GM12878 (cell line): ENCODE data around the gene RAC3. TPM values are rescaled to one million over a fixed set of nuclear protein-coding genes. Genes with fewer than 3 reads are reported as not detected.

Experiments used
- ATAC-seq: fragments of 200-7000 bp; cut with Tn5 transposase; 3 replicates; pipeline ENCODE4 v1.9.1; 2020; ENCODE audit warnings: mild to moderate bottlenecking, moderate library complexity
- BruUV-seq: library from RNA; stranded (reverse); fragments of 400-500 nt; replicated peaks from 2 replicates; lab custom pipeline; 2021; lab: Mats Ljungman, UMichigan
- CTCF ChIA-PET: fragments of 300-600 bp; sonication (Branson Sonifier 250); formaldehyde crosslinking; extraction: SDS; loops from one replicate; lab custom pipeline; 2021; ENCODE audit warnings: inconsistent platforms; lab: Yijun Ruan, JAX
- POLR2A ChIA-PET: fragments of 350-600 bp; formaldehyde crosslinking; extraction: SDS; loops from one replicate; lab custom pipeline; 2021; ENCODE audit warnings: inconsistent platforms; lab: Charles Lee
- RAD21 ChIA-PET: fragments of 300-600 bp; sonication (Branson Sonifier 250); formaldehyde crosslinking; loops from one replicate; lab custom pipeline; 2023; ENCODE audit warnings: antibody characterized with exemption; ENCODE audit not compliant: unreplicated experiment; lab: Charles Lee
- SMC1A ChIA-PET: fragments of 300-600 bp; sonication (Branson Sonifier 250); formaldehyde crosslinking; loops from one replicate; lab custom pipeline; 2023; ENCODE audit not compliant: unreplicated experiment, uncharacterized antibody; lab: Charles Lee
- DNase-seq: peaks from one replicate; pipeline ENCODE4 v3.0.0-alpha.2; 2011; ENCODE audit warnings: low read depth, low spot score
- FAIRE-seq: peaks from 3 replicates; lab custom pipeline; 2011; peaks lifted over from hg19 to GRCh38; lab: Jason Lieb, UNC
- H2AFZ ChIP-seq: 2 replicates; pipeline ENCODE4 v1.6.0; 2011; ENCODE audit warnings: low read depth, low read length, control low read depth; ENCODE audit not compliant: control insufficient read depth
- H3K27ac ChIP-seq: 2 replicates; pipeline ENCODE4 v1.5.1; 2011; ENCODE audit warnings: control low read depth; ENCODE audit not compliant: control insufficient read depth, insufficient read depth
- H3K27me3 ChIP-seq, 2 experiments: replicated peaks in 1 of 2; 2 replicates each; pipeline versions ENCODE4 v1.6.0 to v1.6.1; 2011; ENCODE audit warnings: low read length in 1 of 2; ENCODE audit not compliant: control insufficient read depth in 2 of 2, insufficient read depth in 2 of 2
- H3K36me3 ChIP-seq, 2 experiments: 2 replicates each; pipeline ENCODE4 v1.5.1; 2011; ENCODE audit warnings: low read length in 1 of 2; ENCODE audit not compliant: control insufficient read depth in 2 of 2, insufficient read depth in 2 of 2
- H3K4me1 ChIP-seq: 2 replicates; pipeline ENCODE4 v1.6.1; 2011; ENCODE audit warnings: mild to moderate bottlenecking, low read length, moderate library complexity, mixed read lengths; ENCODE audit not compliant: control insufficient read depth, insufficient read depth
- H3K4me2 ChIP-seq: 2 replicates; pipeline ENCODE4 v1.6.0; 2011; ENCODE audit warnings: control low read depth; ENCODE audit not compliant: control insufficient read depth, insufficient read depth
- H3K4me3 ChIP-seq: fragments of 200-600 bp; sonication (generic); 2 replicates; pipeline ENCODE4 v1.5.1; 2016
- H3K79me2 ChIP-seq: 2 replicates; pipeline ENCODE4 v1.6.0; 2011; ENCODE audit warnings: low read length; ENCODE audit not compliant: control insufficient read depth, insufficient read depth
- H3K9ac ChIP-seq: 2 replicates; pipeline ENCODE4 v1.8.0; 2011; ENCODE audit warnings: low read length, control low read depth, mixed read lengths; ENCODE audit not compliant: control insufficient read depth, insufficient read depth
- H3K9me3 ChIP-seq: replicated peaks from 3 replicates; pipeline ENCODE4 v1.5.1; 2011; ENCODE audit warnings: mild to moderate bottlenecking, low read length; ENCODE audit not compliant: control insufficient read depth, insufficient read depth
- H4K20me1 ChIP-seq: 2 replicates; pipeline ENCODE4 v1.6.0; 2011; ENCODE audit not compliant: control insufficient read depth, insufficient read depth
- GABPA ChIP-seq: IDR thresholded peaks from 2 replicates; pipeline ENCODE4 v1.6.1; 2014; ENCODE audit warnings: antibody characterized with exemption, low read depth, mild to moderate bottlenecking, inconsistent platforms
- JUNB ChIP-seq: IDR thresholded peaks from 2 replicates; pipeline ENCODE4 v1.6.1; 2016; ENCODE audit warnings: antibody characterized with exemption, mild to moderate bottlenecking
- KAT2A ChIP-seq: conservative IDR thresholded peaks from 2 replicates; pipeline ENCODE4 v1.6.1; 2011; ENCODE audit warnings: low read depth, low read length; ENCODE audit not compliant: control insufficient read depth
- MEF2A ChIP-seq: IDR thresholded peaks from 2 replicates; pipeline ENCODE4 v1.6.1; 2011; ENCODE audit warnings: low read depth, mild to moderate bottlenecking, low read length, moderate library complexity; ENCODE audit not compliant: insufficient read depth
- NBN ChIP-seq: fragments of 450-650 bp; IDR thresholded peaks from 2 replicates; pipeline ENCODE4 v1.6.1; 2016
- PAX5 ChIP-seq: IDR thresholded peaks from 2 replicates; pipeline ENCODE4 v1.6.1; 2011; ENCODE audit warnings: low read depth, low read length, borderline replicate concordance
- POLR2A ChIP-seq: IDR thresholded peaks from 2 replicates; pipeline ENCODE4 v1.6.1; 2011; ENCODE audit warnings: low read depth, mild to moderate bottlenecking, low read length
- SMC3 ChIP-seq: IDR thresholded peaks from 2 replicates; pipeline ENCODE4 v1.6.1; 2011; ENCODE audit warnings: low read length, improper control_type of control experiment, borderline replicate concordance
- TAF1 ChIP-seq: IDR thresholded peaks from 2 replicates; pipeline ENCODE4 v1.6.1; 2011; ENCODE audit warnings: mild to moderate bottlenecking, low read depth, low read length, borderline replicate concordance
- WGBS: methylation state at CpG from one replicate; pipeline ENCODE4 v1.1.6; 2016; ENCODE audit warnings: low lambda C conversion rate; ENCODE audit not compliant: insufficient replicate concordance, insufficient coverage; ENCODE audit errors: missing lambda C conversion rate; 5-methylcytosine and 5-hydroxymethylcytosine counted together
- in situ Hi-C: fragments of 300-500 bp; cut with MboI; formaldehyde crosslinking; loops from 9 replicates; pipeline ENCODE4 v1.14.3; 2018; ENCODE audit warnings: mixed read lengths
- intact Hi-C: fragments of 100-400 bp; cut with micrococcal nuclease; formaldehyde crosslinking; loops from one replicate; pipeline ENCODE4 v1.14.2; 2022; ENCODE audit not compliant: unreplicated experiment
- polyA plus RNA-seq, 11 experiments: library from polyadenylated mRNA; depleted of rRNA in 4 of 11; unstranded in 6 of 11; stranded (reverse) in 5 of 11; fragments of >200 nt; fragmentation: Nextera tagmentation in 4 of 11; fragmentation: Illumina TruSeq in 1 of 11; extraction: Ambion mirVana in 4 of 11; extraction: Trizol in 1 of 11; gene quantifications; 1 replicate in 1 of 11; 2 replicates in 10 of 11; pipeline versions ENCODE4 v1.2.1 to v1.2.3, GENCODE V29; 2011 to 2016; ENCODE audit warnings: inconsistent platforms in 2 of 11, missing spikeins in 2 of 11, low read depth in 1 of 11
- total RNA-seq, 4 experiments: library from RNA; depleted of rRNA in 3 of 4; stranded (reverse); fragments of >200 nt in 3 of 4; fragmentation: Illumina TruSeq in 1 of 4; extraction: Trizol in 1 of 4; gene quantifications; 2 replicates each; pipeline versions ENCODE4 v1.2.1 to v1.2.3, GENCODE V29; 2013 to 2021

The RAC3 gene
- total and polyA plus RNA-seq, 10 of the 15 experiments (the other 5 are each of a cell fraction or from before 2014, with no cell fraction given) = 0.11 to 32.9 (median 6.7) TPM

DNA sequence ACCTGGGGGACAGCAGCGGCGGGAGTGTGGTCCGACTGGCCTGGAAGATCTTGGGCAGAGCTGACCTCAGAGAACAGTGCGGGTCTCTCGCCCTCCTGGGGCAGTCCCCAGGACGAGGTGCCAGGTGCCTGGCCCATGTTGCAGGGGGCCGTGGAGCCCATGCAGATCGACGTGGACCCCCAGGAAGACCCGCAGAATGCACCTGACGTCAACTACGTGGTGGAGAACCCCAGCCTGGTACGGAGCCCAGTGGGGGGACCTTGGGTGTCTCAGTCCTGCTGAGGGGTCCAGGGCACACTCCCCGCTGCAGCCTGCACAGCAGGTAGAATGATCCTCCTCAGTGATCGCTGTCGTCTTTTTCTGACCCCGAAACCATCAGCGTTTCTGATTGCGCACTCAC is 21.7 kb downstream of the RAC3 start:
- CTCF ChIA-PET = no interaction called here
- 61% methylated on average over 16 of the region's 19 CpGs for WGBS
- Histone ChIP-seq H2AFZ (no peak overlapping the region), H3K4me2 (peak overlapping the region; percentile 64), H4K20me1 (no peaks in the 10 kb centered on the region)
- in situ Hi-C loops = no loop called here
- TF ChIP-seq JUNB = no peak
- no peak for TF ChIP-seq SMC3
- no peak for TF ChIP-seq NBN
- no peak for TF ChIP-seq KAT2A
- TF ChIP-seq, all 136 proteins: peak for 0
- no peaks in the 10 kb centered on the region for H3K27me3 ChIP-seq
- BruUV-seq = no TSS peak
- FAIRE-seq (no peak), DNase-seq (no peak), ATAC-seq (no peak)
- intact Hi-C loops = loop anchor here (5.0 kb wide), 1 partner anchor 44 kb away; the partner anchor contains the start of gene FASN
- H3K27ac ChIP-seq = no peak overlapping the region
- peaks cover 14% of the 10 kb centered on the region for H3K79me2 ChIP-seq
- ChIA-PET POLR2A (interaction anchor here (0.5 kb wide), 1 partner anchor 17 kb away, joined by 3 read pairs; no protein-coding TSS in a partner anchor), RAD21 (no interaction called here), SMC1A (no interaction called here)
- H3K36me3 ChIP-seq = peaks cover 0 to 17% of the 10 kb centered on the region in 2 experiments
- peak overlapping the region; percentile 80; the same call in 1 of the 2 replicates for H3K9ac ChIP-seq
- peaks cover 4% of the 10 kb centered on the region for H3K4me1 ChIP-seq
- H3K9me3 ChIP-seq = no peaks in the 10 kb centered on the region
- H3K4me3 ChIP-seq = peak overlapping the region; percentile 83; the same call in 1 of the 2 replicates

GRCh38 chr17:82053556-82054263 is 22.2 kb downstream of the RAC3 start:
- H4K20me1 ChIP-seq = no peaks in the 10 kb centered on the region
- FAIRE-seq (no peak), ATAC-seq (no peak), DNase-seq (no peak)
- no TSS peak for BruUV-seq
- ChIA-PET SMC1A (no interaction called here), RAD21 (no interaction called here), POLR2A (interaction anchor here (0.5 to 2.4 kb wide), 3 partner anchors 11 to 17 kb away, joined by 3 to 6 read pairs (median 3); partner anchors contain the start of gene DCXR), CTCF (no interaction called here)
- no peak overlapping the region for H3K4me3 ChIP-seq
- peaks cover 4% of the 10 kb centered on the region for H3K4me1 ChIP-seq
- no peak overlapping the region for H2AFZ ChIP-seq
- H3K9me3 ChIP-seq = no peaks in the 10 kb centered on the region
- WGBS = 90% methylated on average over 28 of the region's 28 CpGs
- in situ Hi-C loops (no loop called here), intact Hi-C loops (loop anchor here (5.0 kb wide), 1 partner anchor 44 kb away; the partner anchor contains the start of gene FASN)
- H3K36me3 ChIP-seq = peaks cover 0 to 17% of the 10 kb centered on the region in 2 experiments
- peaks cover 14% of the 10 kb centered on the region for H3K79me2 ChIP-seq
- no peak overlapping the region for H3K27ac ChIP-seq
- no peak overlapping the region for H3K9ac ChIP-seq
- peak overlapping the region; percentile 64; the same call in 1 of the 2 replicates for H3K4me2 ChIP-seq
- H3K27me3 ChIP-seq = no peaks in the 10 kb centered on the region
- TF ChIP-seq MEF2A (no peak), POLR2A (peak; percentile 11; the same call in 1 of the 2 replicates), PAX5 (no peak), TAF1 (no peak), GABPA (no peak)
